GM23248 (cell line): ENCODE data around the gene TEX19. TPM values are rescaled to one million over a fixed set of nuclear protein-coding genes. Genes with fewer than 3 reads are reported as not detected.
A peak's percentile ranks its signal among the peaks of the same experiment; 100 is the strongest.

ENCODE experiments used
- DNase-seq: peaks from one replicate; pipeline ENCODE4 v3.0.0-alpha.2; 2015
- H2AFZ ChIP-seq: fragments of 200-600 bp; sonication (generic); 2 replicates; pipeline ENCODE4 v1.6.1; 2016; ENCODE audit warnings: antibody characterized with exemption
- H3F3A ChIP-seq: fragments of 200-600 bp; sonication (generic); 2 replicates; pipeline ENCODE4 v1.6.1; 2016; ENCODE audit warnings: mild to moderate bottlenecking, antibody characterized with exemption, mixed run types; ENCODE audit not compliant: insufficient read depth
- H3K27ac ChIP-seq: fragments of 200-600 bp; sonication (generic); 2 replicates; pipeline ENCODE4 v1.5.1; 2016; ENCODE audit warnings: mild to moderate bottlenecking
- H3K27me3 ChIP-seq: fragments of 200-600 bp; sonication (generic); replicated peaks from 2 replicates; pipeline ENCODE4 v1.6.1; 2016; ENCODE audit warnings: mild to moderate bottlenecking; ENCODE audit not compliant: insufficient read depth
- H3K36me3 ChIP-seq: fragments of 200-600 bp; sonication (generic); 2 replicates; pipeline ENCODE4 v1.6.1; 2016; ENCODE audit warnings: low read depth, mild to moderate bottlenecking
- H3K4me1 ChIP-seq: fragments of 200-600 bp; sonication (generic); 2 replicates; pipeline ENCODE4 v1.6.1; 2016; ENCODE audit warnings: mild to moderate bottlenecking; ENCODE audit not compliant: insufficient read depth
- H3K4me2 ChIP-seq: fragments of 200-600 bp; sonication (generic); one replicate; pipeline ENCODE4 v1.6.1; 2016; ENCODE audit warnings: mild to moderate bottlenecking; ENCODE audit not compliant: unreplicated experiment
- H3K4me3 ChIP-seq: fragments of 200-600 bp; sonication (generic); 2 replicates; pipeline ENCODE4 v1.5.1; 2016; ENCODE audit warnings: mild to moderate bottlenecking
- H3K79me2 ChIP-seq: fragments of 200-600 bp; sonication (generic); 2 replicates; pipeline ENCODE4 v1.6.1; 2016; ENCODE audit warnings: mild to moderate bottlenecking; ENCODE audit not compliant: insufficient read depth
- H3K9ac ChIP-seq: fragments of 200-600 bp; sonication (generic); 2 replicates; pipeline ENCODE4 v1.6.1; 2016; ENCODE audit warnings: mild to moderate bottlenecking
- H3K9me2 ChIP-seq: fragments of 200-600 bp; sonication (generic); 2 replicates; pipeline ENCODE4 v1.6.1; 2016; ENCODE audit warnings: mixed run types, mild to moderate bottlenecking, moderate library complexity; ENCODE audit not compliant: insufficient read depth
- H3K9me3 ChIP-seq: fragments of 200-600 bp; sonication (generic); one replicate; pipeline ENCODE4 v1.6.1; 2017; ENCODE audit warnings: low read depth
- H4K20me1 ChIP-seq: fragments of 200-600 bp; sonication (generic); 2 replicates; pipeline ENCODE4 v1.6.0; 2016; ENCODE audit not compliant: insufficient read depth
- EZH2 ChIP-seq: fragments of 200-600 bp; sonication (generic); IDR thresholded peaks from 2 replicates; pipeline ENCODE4 v1.6.1; 2018; ENCODE audit warnings: antibody characterized with exemption, mild to moderate bottlenecking; ENCODE audit not compliant: insufficient read depth, poor library complexity, severe bottlenecking
- EZH2phosphoT487 ChIP-seq: fragments of 200-600 bp; sonication (generic); IDR thresholded peaks from 2 replicates; pipeline ENCODE4 v1.6.1; 2018; ENCODE audit warnings: antibody characterized with exemption, moderate library complexity, mild to moderate bottlenecking, low read depth; ENCODE audit not compliant: insufficient read depth
- WGBS, 2 experiments: methylation state at CpG; one replicate each; pipeline ENCODE4 v1.1.6; 2015 to 2017; ENCODE audit warnings: low lambda C conversion rate in 2 of 2, low coverage in 1 of 2; ENCODE audit errors: missing lambda C conversion rate in 2 of 2; 5-methylcytosine and 5-hydroxymethylcytosine counted together
- in situ Hi-C: fragments of 300-500 bp; cut with MboI; formaldehyde crosslinking; loops from 2 replicates; pipeline ENCODE4 v1.15.0; 2020
- polyA plus RNA-seq: library from polyadenylated mRNA; unstranded; fragments of >200 nt; fragmentation: Nextera tagmentation; extraction: Ambion mirVana; gene quantifications from 2 replicates; pipeline ENCODE4 v1.2.1, GENCODE V29; 2016
- total RNA-seq: library from RNA; depleted of rRNA; stranded (reverse); fragments of >200 nt; shearing (Covaris generic); gene quantifications from 2 replicates; pipeline ENCODE4 v1.2.3, GENCODE V29; 2014

Gene TEX19
- total and polyA plus RNA-seq, 2 experiments from 2014 or later = not detected

DNA sequence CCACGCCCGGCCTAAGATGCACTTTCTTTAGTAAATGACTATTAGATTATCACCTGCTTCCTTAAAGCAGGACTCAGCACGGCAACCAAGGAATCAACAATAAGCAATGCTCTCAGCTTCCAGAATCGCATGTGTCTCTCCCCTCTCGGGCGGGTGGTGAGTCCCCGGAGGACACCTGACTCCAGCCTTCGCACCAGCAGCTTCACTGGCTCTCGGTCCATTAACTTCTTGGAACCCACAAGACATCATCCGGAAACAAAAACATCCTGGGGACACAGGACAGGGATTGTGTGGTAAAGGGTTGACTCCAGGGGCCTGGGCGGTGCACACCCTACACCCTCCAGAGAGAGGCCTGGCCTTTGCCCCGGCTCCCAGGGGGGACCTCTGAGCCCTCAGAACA lies 35.2 kb downstream of the TEX19 start:
- WGBS, 2 experiments = 96 to 100% methylated on average over 12 of the region's 12 CpGs
- H3K36me3 ChIP-seq = no peaks in the 10 kb centered on the region
- no peak overlapping the region for H3K4me2 ChIP-seq
- peaks cover 17% of the 10 kb centered on the region for H3K4me1 ChIP-seq
- in situ Hi-C loops = no loop called here
- no peak for DNase-seq
- no peak overlapping the region for H3K27ac ChIP-seq
- H3K9me3 ChIP-seq = no peaks in the 10 kb centered on the region
- TF ChIP-seq EZH2phosphoT487 = no peak
- TF ChIP-seq EZH2 = no peak
- H3K79me2 ChIP-seq = no peaks in the 10 kb centered on the region
- H3F3A ChIP-seq = peaks cover 14% of the 10 kb centered on the region
- no peaks in the 10 kb centered on the region for H3K27me3 ChIP-seq
- no peaks in the 10 kb centered on the region for H4K20me1 ChIP-seq
- no peaks in the 10 kb centered on the region for H3K9me2 ChIP-seq
- no peak overlapping the region for H2AFZ ChIP-seq
- H3K9ac ChIP-seq = no peak overlapping the region
- H3K4me3 ChIP-seq = no peak overlapping the region

DNA sequence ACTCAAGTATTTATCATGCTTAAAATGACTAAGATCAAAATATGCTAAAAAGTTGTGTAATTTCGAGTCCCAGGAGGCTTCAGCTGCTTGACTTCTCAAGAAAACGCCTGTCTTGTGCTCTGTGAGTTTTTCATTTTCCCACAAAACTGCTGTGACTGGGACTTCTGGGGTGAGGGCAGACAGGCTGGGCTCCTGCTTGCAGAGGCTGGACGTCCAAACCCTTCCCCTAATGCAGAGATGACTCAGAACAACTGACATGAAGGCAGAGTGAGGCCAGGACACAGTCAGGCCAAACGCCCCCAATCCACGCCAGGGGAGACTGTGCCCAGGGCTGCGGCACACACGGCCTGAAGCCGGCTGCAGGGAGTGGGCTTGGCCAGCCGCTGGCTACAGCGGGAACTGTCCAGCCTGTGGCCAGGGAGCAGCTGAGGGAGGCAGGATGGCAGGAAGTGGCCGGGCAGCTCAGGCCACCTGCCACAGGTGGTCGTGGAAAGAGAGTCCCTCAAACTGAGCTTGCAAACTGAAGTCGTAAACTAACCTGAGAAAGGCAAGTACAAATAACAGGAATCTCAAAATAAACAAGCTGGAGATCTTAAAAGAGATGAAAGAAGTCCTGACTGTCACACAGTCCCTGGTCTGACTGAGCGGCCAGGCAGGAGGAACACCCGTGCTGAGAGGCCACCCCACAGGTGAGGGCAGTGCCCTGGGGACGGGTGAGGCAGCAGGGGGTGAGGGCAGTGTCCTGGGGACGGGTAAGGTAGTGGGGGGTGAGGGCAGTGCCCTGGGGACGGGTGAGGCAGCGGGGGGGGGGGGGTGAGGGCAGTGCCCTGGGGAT lies 37.8 kb downstream of the TEX19 start:
- 7 to 9% methylated on average over 17 to 19 of the region's 19 CpGs for WGBS, 2 experiments
- TF ChIP-seq EZH2phosphoT487 (no peak), EZH2 (no peak)

DNA sequence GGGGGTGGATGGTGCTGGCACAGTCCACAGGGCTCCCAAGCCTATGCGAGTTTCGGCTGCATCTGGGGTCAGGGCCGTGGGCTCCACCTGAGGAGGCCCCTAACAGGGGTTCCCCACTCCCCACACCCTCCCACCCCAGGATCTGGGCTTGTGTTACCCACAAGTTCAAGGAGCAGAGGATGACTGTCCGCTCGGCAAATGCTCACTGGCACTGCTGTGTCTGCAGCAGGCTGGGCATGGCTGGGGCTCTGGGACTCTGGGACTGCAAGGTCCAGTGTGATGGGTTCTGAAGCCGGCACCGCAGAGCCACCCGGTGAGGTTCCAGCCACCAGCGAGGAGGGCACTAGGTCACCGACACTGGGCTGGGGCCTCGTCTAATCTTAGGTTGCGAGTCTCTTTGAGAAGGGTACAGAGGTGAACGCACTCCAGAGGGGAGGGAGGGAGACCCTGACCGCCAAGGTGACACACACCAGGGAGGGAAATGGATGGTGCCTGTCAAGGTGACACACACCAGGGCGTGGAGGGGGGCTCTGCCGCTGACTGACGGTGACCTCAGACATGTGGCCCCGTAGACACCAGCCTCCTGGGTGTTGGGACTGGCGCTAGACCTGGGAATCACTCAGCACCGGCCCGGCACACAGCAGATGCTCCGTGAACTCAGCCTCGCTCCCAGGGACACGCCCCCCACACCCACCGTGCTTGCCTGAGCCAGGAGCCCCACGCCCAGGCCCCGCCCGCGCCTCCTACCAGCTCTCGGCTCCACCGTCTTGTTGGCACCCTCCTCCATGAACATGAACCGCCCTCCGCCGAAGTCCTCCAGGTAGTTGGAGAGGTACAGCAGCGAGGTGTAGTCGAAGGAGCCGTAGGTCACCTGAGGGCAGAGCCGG lies 38.6 kb downstream of the TEX19 start:
- H3F3A ChIP-seq = peaks cover 22% of the 10 kb centered on the region
- peak overlapping the region; percentile 73; the same call in 1 of the 2 replicates for H3K9ac ChIP-seq
- H3K79me2 ChIP-seq = no peaks in the 10 kb centered on the region
- H3K4me2 ChIP-seq = no peak overlapping the region
- TF ChIP-seq EZH2phosphoT487 (no peak), EZH2 (no peak)
- 61 to 65% methylated on average over 35 to 38 of the region's 38 CpGs for WGBS, 2 experiments
- H3K9me2 ChIP-seq = no peaks in the 10 kb centered on the region
- no peak overlapping the region for H3K27ac ChIP-seq
- no peak overlapping the region for H3K4me3 ChIP-seq
- H3K4me1 ChIP-seq = peaks cover 23% of the 10 kb centered on the region
- no peaks in the 10 kb centered on the region for H4K20me1 ChIP-seq
- DNase-seq = peak; percentile 38
- no peaks in the 10 kb centered on the region for H3K27me3 ChIP-seq
- H3K36me3 ChIP-seq = no peaks in the 10 kb centered on the region
- H3K9me3 ChIP-seq = no peaks in the 10 kb centered on the region
- in situ Hi-C loops = no loop called here
- no peak overlapping the region for H2AFZ ChIP-seq

More for the DNA sequence above, 37.8 kb downstream of the TEX19 start:
- peak overlapping the region; percentile 35; the same call in 1 of the 2 replicates for H3K4me3 ChIP-seq
- H3K27ac ChIP-seq = peak overlapping the region; percentile 93
- no peaks in the 10 kb centered on the region for H3K79me2 ChIP-seq
- peak; percentile 98 for DNase-seq
- peaks cover 23% of the 10 kb centered on the region for H3K4me1 ChIP-seq
- H3K27me3 ChIP-seq = no peaks in the 10 kb centered on the region
- H3K9ac ChIP-seq = peak overlapping the region; percentile 73
- no peaks in the 10 kb centered on the region for H3K36me3 ChIP-seq
- peak overlapping the region; percentile 48 for H3K4me2 ChIP-seq
- in situ Hi-C loops = no loop called here
- H3K9me2 ChIP-seq = no peaks in the 10 kb centered on the region
- no peaks in the 10 kb centered on the region for H3K9me3 ChIP-seq
- H4K20me1 ChIP-seq = no peaks in the 10 kb centered on the region
- H3F3A ChIP-seq = peaks cover 22% of the 10 kb centered on the region
- H2AFZ ChIP-seq = no peak overlapping the region

DNA sequence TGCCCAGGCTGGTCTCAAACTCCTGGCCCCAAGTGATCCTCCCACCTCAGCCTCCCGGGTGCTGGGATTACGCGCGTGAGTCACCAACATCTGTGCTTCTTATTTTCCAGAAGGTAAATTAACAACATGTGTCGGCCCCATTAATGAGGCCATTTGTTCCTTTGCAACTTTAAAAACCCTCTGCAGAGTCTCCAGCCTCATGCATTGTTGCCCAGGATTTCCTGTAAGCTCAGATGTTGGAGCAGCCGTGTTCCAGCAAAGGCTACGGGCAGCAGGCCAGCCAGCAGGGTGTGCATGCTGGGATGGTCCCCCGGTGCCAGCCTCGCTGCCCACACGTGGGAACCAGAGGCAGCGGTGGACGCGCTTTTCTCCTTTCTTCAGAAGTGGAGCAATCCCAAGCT lies 40.0 kb downstream of the TEX19 start:
- Histone ChIP-seq H3K27me3 (no peaks in the 10 kb centered on the region), H3K9me3 (no peaks in the 10 kb centered on the region), H3K27ac (peak overlapping the region; percentile 49), H3K4me1 (peaks cover 23% of the 10 kb centered on the region), H3K9ac (no peak overlapping the region; the same call in 1 of the 2 replicates), H4K20me1 (no peaks in the 10 kb centered on the region), H2AFZ (no peak overlapping the region), H3K4me2 (peak overlapping the region; percentile 33), H3K4me3 (no peak overlapping the region), H3K36me3 (no peaks in the 10 kb centered on the region), H3K79me2 (no peaks in the 10 kb centered on the region), H3K9me2 (no peaks in the 10 kb centered on the region), H3F3A (peaks cover 22% of the 10 kb centered on the region)
- in situ Hi-C loops = no loop called here
- TF ChIP-seq EZH2 = no peak
- TF ChIP-seq EZH2phosphoT487 = no peak
- peak; percentile 92 for DNase-seq
- 1 to 2% methylated on average over 13 of the region's 13 CpGs for WGBS, 2 experiments
